ENCODE data around the gene CWC27.

DNA sequence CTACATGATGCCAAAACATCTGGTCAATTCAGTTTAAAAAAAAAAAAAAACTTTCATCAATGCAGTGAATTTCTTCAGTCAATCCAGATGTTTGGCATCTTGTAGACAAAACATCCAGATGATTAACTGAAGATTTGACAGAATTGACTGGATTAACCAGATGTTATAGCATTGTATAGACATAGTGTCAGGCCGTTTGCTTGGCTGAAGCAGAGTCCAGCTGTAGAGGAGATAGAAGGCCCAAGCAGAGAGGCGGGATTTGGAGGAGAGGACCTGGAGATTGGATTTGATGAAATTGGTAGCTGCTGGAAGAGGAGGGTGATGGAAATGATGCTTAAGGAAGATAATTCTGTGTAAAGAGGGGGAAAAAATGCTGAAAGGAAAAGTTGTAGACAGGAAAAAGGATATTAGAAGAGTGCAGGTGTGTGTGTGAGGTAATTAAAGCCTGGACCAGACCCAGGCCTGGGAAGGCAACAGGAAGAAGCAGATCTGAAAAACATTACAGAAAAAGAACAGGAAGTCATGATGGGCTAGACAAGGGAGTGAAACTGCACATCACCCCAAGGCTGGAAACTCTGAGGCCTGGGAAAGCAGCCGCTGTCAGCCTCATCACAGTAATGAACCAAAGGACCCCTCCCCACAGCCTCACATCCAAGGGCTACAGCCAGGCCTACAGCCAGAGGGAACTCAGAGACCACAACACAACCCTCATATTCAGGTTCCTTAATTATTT, 258.3 kb downstream of the CWC27 start:
- TF ChIP-seq, protein P1, sequence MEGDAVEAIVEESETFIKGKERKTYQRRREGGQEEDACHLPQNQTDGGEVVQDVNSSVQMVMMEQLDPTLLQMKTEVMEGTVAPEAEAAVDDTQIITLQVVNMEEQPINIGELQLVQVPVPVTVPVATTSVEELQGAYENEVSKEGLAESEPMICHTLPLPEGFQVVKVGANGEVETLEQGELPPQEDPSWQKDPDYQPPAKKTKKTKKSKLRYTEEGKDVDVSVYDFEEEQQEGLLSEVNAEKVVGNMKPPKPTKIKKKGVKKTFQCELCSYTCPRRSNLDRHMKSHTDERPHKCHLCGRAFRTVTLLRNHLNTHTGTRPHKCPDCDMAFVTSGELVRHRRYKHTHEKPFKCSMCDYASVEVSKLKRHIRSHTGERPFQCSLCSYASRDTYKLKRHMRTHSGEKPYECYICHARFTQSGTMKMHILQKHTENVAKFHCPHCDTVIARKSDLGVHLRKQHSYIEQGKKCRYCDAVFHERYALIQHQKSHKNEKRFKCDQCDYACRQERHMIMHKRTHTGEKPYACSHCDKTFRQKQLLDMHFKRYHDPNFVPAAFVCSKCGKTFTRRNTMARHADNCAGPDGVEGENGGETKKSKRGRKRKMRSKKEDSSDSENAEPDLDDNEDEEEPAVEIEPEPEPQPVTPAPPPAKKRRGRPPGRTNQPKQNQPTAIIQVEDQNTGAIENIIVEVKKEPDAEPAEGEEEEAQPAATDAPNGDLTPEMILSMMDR (CRISPR knock-in tag; IDR thresholded peaks at IDR 0.05) = no peak
- TF ChIP-seq, protein P2, sequence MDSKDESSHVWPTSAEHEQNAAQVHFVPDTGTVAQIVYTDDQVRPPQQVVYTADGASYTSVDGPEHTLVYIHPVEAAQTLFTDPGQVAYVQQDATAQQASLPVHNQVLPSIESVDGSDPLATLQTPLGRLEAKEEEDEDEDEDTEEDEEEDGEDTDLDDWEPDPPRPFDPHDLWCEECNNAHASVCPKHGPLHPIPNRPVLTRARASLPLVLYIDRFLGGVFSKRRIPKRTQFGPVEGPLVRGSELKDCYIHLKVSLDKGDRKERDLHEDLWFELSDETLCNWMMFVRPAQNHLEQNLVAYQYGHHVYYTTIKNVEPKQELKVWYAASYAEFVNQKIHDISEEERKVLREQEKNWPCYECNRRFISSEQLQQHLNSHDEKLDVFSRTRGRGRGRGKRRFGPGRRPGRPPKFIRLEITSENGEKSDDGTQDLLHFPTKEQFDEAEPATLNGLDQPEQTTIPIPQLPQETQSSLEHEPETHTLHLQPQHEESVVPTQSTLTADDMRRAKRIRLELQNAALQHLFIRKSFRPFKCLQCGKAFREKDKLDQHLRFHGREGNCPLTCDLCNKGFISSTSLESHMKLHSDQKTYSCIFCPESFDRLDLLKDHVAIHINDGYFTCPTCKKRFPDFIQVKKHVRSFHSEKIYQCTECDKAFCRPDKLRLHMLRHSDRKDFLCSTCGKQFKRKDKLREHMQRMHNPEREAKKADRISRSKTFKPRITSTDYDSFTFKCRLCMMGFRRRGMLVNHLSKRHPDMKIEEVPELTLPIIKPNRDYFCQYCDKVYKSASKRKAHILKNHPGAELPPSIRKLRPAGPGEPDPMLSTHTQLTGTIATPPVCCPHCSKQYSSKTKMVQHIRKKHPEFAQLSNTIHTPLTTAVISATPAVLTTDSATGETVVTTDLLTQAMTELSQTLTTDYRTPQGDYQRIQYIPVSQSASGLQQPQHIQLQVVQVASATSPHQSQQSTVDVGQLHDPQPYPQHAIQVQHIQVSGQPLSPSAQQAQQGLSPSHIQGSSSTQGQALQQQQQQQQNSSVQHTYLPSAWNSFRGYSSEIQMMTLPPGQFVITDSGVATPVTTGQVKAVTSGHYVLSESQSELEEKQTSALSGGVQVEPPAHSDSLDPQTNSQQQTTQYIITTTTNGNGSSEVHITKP (CRISPR knock-in tag; IDR thresholded peaks at IDR 0.05; ENCODE audit: low read depth) = no peak
- no peak for TF ChIP-seq PHF5A (CRISPR knock-in tag; IDR thresholded peaks at IDR 0.05; ENCODE audit: low read depth, unreplicated experiment)
- TF ChIP-seq RELA (CRISPR knock-in tag; IDR thresholded peaks at IDR 0.05) = no peak
- TF ChIP-seq TAF1 (CRISPR knock-in tag; IDR thresholded peaks at IDR 0.05) = no peak
- no peak for TF ChIP-seq KLF6 (CRISPR knock-in tag; IDR thresholded peaks at IDR 0.05)
- TF ChIP-seq, protein P3, sequence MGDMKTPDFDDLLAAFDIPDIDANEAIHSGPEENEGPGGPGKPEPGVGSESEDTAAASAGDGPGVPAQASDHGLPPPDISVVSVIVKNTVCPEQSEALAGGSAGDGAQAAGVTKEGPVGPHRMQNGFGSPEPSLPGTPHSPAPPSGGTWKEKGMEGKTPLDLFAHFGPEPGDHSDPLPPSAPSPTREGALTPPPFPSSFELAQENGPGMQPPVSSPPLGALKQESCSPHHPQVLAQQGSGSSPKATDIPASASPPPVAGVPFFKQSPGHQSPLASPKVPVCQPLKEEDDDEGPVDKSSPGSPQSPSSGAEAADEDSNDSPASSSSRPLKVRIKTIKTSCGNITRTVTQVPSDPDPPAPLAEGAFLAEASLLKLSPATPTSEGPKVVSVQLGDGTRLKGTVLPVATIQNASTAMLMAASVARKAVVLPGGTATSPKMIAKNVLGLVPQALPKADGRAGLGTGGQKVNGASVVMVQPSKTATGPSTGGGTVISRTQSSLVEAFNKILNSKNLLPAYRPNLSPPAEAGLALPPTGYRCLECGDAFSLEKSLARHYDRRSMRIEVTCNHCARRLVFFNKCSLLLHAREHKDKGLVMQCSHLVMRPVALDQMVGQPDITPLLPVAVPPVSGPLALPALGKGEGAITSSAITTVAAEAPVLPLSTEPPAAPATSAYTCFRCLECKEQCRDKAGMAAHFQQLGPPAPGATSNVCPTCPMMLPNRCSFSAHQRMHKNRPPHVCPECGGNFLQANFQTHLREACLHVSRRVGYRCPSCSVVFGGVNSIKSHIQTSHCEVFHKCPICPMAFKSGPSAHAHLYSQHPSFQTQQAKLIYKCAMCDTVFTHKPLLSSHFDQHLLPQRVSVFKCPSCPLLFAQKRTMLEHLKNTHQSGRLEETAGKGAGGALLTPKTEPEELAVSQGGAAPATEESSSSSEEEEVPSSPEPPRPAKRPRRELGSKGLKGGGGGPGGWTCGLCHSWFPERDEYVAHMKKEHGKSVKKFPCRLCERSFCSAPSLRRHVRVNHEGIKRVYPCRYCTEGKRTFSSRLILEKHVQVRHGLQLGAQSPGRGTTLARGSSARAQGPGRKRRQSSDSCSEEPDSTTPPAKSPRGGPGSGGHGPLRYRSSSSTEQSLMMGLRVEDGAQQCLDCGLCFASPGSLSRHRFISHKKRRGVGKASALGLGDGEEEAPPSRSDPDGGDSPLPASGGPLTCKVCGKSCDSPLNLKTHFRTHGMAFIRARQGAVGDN (CRISPR knock-in tag; IDR thresholded peaks at IDR 0.05) = no peak
- TF ChIP-seq, protein P4, sequence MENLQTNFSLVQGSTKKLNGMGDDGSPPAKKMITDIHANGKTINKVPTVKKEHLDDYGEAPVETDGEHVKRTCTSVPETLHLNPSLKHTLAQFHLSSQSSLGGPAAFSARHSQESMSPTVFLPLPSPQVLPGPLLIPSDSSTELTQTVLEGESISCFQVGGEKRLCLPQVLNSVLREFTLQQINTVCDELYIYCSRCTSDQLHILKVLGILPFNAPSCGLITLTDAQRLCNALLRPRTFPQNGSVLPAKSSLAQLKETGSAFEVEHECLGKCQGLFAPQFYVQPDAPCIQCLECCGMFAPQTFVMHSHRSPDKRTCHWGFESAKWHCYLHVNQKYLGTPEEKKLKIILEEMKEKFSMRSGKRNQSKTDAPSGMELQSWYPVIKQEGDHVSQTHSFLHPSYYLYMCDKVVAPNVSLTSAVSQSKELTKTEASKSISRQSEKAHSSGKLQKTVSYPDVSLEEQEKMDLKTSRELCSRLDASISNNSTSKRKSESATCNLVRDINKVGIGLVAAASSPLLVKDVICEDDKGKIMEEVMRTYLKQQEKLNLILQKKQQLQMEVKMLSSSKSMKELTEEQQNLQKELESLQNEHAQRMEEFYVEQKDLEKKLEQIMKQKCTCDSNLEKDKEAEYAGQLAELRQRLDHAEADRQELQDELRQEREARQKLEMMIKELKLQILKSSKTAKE (CRISPR knock-in tag; IDR thresholded peaks at IDR 0.05; ENCODE audit: borderline replicate concordance) = no peak
- no peak for TF ChIP-seq SP1 (IDR thresholded peaks at IDR 0.05)
- no peak for TF ChIP-seq SP1 (CRISPR knock-in tag; IDR thresholded peaks at IDR 0.05)
- no peak for TF ChIP-seq FOXK1 (CRISPR knock-in tag; IDR thresholded peaks at IDR 0.05; ENCODE audit: borderline replicate concordance, low read depth)
- no peak for TF ChIP-seq HNRNPL (IDR thresholded peaks at IDR 0.05; ENCODE audit: low read depth, low read length)
- no peak for TF ChIP-seq WIZ (CRISPR knock-in tag; IDR thresholded peaks at IDR 0.05)
